ENCODE measurements around the gene TXNRD1.
"Not testable (repeated sequence)": the region's sequence is repeated elsewhere in the genome, so short reads cannot be mapped to it uniquely, and the experiment has no call there.

TXNRD1 gene

GRCh38 chr12:104215638-104216297 is at the start of gene TXNRD1:
Gene TXNRD1, plus strand, starts transcription at chr12:104215779. Its CDS starts 24 bp downstream, at chr12:104215803.
- DNase-seq, result peak in 44 of 56 donors; percentile 3 to 75 (median 34)

DNA sequence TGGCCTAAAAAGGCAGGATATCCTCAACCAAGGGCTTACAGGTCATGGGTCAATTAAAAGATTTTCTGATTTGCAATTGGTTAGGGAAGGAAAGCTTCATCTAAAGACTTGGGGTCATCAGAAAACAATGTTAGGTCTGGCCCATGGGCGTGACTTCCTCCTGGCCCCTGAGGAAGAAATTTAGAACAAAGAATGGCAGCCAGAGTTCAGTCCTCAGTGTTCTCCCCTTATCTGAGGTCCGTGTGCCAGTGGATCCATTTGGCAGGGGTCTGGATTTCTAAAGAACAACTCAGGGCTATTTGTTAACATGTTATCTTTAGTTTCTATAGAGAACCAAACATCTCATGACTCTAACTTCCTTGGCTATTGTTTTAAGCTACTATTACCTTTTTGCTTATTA is 49.8 kb upstream of the TXNRD1 start:
- DNase-seq, result no peak

DNA sequence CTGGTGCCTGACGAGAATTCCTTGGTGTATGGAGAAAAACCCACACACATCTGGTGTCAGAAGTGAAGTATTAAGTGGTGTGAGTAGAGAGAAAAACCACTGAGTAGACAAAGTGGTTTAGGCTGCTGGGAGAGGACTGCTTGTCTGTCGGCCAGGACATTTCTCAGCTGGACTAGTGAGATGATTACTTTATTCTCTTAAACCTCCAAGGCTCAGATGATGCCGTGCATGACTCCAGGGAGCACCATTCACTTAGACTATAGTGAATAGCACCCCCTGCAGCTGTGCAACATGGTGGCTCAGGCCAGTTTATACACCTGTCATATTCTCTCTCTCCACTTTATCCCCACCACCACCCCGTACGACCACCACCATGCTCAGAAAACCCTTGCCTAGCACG is 49.1 kb upstream of the TXNRD1 start:
- DNase-seq, result no peak

- DNase-seq, result no peak
Observed at GRCh38 chr12:104167519-104168458, 47.8 kb upstream of the TXNRD1 start.

- DNase-seq, result no peak
Observed at GRCh38 chr12:104168596-104168995, 47.0 kb upstream of the TXNRD1 start.

DNA sequence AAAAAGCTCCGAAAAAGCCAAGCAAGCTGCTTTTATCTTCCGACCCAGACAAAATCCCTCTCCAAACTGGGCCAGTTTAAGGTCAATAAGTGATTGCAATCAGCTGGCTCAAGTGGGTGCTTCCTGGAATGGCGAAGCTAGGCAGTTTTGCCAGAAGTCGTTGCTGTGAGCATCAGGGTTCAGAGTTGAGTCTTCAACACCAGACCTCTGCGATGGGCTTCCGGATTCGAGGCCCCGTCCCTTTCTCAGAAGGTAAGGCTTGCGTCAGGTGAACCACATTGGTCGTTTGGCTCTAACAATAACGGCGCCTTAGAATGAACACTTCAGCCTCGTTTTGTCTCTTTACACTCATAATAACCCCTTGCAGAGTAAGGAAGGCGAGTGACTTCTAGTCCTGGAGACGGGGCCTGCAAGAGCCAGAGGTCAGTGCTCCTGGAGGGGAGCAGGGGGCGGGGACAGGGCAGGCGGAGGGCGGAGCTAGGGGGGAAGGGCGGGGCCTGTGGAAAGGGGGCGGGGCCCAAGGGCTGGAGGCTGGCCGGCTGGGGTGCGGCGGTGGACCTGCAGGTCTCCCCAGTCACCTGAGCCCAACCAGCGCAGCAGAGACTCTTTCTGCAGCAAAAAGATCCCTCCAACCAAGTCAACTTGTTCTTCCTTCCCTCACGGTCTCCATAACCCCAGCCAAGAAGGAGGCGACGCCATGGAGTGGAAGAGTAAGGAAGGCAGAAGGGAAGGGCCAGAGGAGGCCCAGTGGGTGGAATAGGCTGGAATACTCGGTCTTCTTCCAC is 43.6 kb upstream of the TXNRD1 start:
- no peak for DNase-seq

DNA sequence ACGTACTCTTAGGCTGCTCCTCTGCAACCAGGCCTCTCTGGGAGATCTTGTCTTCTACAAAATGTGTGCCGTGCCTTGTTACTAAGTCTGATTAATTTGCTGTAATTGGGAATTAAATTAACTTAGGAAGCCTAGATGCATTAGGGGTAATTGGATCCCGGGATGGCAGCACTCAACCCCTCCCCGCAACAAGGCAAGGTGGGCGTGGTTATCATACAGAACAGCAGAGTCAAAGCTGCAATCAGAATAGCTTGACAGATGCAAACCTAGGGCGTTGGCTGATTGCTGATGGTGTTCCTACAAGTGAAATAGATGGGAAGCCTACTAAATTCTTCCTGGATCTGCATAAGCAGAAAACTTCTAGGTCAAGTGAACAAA is 43.0 kb upstream of the TXNRD1 start:
- no peak for DNase-seq

DNA sequence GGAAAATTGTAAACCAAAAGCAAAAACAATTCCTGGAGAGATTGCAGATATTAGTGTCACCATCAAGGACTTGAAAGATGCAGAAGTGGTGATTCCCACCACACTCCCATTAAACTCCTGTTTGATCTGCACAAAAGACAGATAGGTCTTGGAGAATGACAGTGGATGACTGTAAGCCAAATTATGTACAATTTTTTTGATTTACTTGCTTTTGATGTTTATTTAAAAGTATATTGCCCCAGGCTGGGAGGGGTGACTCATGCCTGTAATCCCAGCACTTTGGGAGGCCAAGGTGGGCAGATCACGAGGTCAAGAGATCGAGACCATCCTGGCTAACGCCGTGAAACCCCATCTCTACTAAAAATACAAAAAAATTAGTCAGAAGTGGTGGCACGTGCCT is 41.8 kb upstream of the TXNRD1 start:
- DNase-seq, result not testable (repeated sequence)

DNA sequence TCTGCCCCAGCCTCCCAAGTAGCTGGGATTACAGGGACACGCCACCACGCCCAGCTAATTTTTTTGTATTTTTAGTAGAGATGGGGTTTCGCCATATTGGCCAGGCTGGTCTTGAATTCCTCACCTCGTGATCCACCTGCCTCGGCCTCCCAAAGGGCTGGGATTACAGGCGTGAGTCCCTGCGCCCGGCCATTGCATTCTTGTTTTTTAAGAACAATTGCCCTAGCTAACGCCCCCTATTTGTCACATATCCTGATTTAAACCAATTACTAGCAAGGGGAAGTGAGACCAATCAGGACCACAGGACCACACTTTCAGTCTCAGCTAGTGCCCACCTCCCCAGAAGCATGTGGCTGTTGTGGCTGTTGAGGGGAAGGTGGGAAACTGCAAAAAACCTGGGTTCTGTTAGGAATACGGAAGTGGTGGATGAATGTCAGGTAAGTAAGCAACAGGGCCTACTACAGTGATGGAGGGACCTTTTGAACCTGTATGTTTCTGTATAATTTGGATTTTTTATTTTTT is 39.8 kb upstream of the TXNRD1 start:
- DNase-seq, result no peak

DNA sequence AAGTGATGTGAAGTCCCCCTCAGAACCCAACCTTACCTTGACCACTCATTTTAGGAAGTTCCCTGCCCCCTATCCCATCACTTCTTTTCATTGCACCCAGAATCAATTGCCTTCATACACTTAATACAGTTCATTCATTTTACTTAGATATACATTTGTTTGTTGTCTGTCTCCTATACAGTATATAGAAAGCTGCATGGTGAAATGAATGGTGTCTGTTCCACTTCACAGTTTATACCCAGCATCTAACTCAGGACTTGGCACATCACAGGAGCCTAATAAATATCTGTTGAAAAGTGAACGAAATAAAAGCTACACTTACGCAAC is 38.3 kb upstream of the TXNRD1 start:
- DNase-seq, result no peak

GRCh38 chr12:104177663-104178501 is 37.7 kb upstream of the TXNRD1 start:
- DNase-seq, result no peak

DNA sequence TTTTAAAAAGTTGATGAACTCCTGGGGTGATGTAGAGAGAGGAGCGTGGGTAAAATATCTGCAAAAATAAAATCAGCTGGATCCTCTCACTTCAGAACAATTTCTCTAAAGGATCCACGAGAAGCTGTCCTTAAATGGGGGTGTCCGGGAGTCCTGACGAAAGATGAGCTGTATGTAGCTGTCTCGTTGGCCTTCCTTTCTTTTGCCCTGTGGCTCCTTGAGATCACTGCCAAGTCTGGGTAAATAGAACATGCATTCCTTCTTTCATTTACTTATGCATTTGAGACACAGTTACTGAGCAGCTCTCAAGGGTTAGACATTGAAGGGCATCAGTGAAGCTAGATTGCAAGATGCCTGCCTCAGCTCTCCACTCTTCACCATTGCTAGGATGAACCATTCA is 35.2 kb upstream of the TXNRD1 start:
- no peak for DNase-seq

DNA sequence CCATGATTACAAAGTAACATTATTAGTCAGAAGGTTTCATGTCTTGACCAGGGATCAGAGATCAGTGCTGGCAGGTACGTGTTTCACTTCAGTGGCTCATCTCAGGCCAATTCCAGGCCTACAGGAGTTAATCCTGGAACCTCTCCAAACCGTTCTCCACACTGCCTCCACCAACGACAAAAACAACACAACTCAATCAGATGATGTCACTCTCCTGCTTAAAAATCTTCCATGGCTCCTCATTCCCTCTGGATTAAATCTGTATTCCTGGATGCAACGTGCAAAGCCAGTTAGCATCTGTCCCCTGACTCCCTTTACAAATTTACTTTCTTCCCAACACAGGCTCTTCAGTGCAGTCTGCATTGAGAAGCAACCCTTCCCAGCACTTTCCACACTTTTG is 34.3 kb upstream of the TXNRD1 start:
- no peak for DNase-seq

DNA sequence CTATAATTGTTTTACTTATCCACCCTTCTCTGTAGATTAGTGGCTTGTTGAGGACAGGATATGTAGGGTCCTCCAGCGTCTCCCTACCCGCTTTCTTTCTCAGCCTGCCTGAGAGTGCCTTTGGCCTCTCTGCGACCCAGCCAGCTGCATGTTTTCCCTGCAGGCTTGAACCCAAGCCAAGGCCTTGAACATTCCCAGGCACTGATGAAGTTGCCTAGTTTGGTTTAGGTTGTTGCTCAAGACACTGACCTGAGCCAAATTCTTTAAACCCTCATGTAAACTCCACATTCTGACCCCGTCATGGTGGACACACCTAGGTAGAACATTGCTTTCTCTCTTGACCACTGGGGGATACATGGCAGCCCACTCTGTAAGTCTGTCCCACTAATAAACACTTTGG is 33.4 kb upstream of the TXNRD1 start:
- DNase-seq, result no peak

- DNase-seq, result no peak
Observed at GRCh38 chr12:104182621-104183378, 32.8 kb upstream of the TXNRD1 start.

DNA sequence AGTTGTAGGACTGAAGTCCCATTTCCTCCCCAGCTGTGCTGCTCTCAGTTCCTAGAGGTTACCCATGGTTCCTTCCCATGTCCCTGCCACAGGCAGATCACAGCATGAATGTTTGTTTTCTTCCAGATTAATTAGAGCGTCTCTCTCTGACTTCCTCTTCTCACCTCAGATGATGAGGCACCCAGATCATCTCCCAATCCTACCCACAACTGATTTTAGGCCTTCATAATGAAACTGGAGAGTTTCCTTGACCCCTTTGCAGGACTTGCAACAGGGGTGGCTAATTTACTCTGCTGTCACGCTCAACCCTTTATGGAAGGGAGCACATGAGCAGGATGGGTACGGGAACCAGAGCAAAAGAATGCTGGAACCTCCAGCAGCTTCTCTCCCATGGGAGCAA is 32.1 kb upstream of the TXNRD1 start:
- DNase-seq, result no peak

- no peak for DNase-seq
Observed at GRCh38 chr12:104187446-104188155, 28.0 kb upstream of the TXNRD1 start.

- no peak for DNase-seq
Observed at GRCh38 chr12:104188534-104188933, 27.0 kb upstream of the TXNRD1 start.

DNA sequence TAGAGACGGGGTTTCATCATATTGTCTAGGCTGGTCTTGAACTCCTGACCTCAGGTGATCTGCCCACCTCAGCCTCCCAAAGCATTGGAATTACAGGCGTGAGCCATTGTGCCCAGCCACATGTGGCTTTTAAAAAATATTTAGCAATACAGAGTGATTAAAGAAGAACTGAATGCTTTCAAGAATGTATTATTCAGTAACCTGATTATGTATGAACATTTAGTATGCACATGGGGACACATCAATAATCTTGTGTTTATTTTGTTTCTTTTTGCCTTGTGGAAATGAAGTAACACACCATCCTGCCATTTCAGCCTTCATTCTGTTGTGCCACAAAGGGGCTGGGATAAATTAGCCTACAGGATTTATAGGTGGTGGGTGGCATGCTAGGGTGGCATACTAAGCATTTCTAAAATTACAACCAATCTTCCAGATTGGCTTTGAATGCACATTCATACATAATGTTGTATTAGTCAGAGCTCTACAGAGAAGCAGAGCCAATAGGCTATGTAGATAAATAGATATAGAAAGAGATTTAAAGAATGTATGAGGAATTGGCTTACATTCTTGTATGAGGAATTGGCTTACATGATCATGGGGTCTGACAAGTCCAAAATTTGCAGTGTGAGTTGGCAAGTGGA is 25.5 kb upstream of the TXNRD1 start:
- no peak for DNase-seq
